GM12872 (cell line): Measurements from ENCODE around the gene NFIX.

Experiments used
- TF ChIP-seq, protein P1 (sequence below): IDR thresholded peaks from 3 replicates; pipeline ENCODE4 v1.5.1; 2011; ENCODE audit warnings: low read depth, mild to moderate bottlenecking, low read length, moderate library complexity; ENCODE audit not compliant: insufficient read depth

Gene NFIX

DNA sequence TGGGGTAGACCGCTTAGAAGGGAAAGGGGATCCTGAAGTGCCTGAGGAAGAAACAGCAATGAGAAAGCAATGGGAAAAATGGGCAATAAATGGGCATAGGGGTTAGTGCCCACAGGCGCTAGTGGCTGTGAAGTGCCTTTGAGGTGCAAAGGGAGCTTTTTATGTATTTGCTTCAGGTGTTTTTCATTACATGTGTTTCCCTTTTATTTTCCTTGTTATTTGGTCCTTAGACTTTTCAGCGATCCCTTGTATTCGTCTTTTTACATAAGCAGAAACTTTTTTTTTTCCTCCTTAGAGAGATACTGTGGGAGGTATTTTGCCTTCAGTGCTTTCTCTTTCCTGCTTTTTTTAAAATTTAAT, 19.6 kb downstream of the NFIX start:
- TF ChIP-seq, protein P1, sequence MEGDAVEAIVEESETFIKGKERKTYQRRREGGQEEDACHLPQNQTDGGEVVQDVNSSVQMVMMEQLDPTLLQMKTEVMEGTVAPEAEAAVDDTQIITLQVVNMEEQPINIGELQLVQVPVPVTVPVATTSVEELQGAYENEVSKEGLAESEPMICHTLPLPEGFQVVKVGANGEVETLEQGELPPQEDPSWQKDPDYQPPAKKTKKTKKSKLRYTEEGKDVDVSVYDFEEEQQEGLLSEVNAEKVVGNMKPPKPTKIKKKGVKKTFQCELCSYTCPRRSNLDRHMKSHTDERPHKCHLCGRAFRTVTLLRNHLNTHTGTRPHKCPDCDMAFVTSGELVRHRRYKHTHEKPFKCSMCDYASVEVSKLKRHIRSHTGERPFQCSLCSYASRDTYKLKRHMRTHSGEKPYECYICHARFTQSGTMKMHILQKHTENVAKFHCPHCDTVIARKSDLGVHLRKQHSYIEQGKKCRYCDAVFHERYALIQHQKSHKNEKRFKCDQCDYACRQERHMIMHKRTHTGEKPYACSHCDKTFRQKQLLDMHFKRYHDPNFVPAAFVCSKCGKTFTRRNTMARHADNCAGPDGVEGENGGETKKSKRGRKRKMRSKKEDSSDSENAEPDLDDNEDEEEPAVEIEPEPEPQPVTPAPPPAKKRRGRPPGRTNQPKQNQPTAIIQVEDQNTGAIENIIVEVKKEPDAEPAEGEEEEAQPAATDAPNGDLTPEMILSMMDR: no peak

- TF ChIP-seq, protein P1: no peak
These were observed 20.3 kb downstream of the NFIX start for GRCh38 chr19:13015361-13016223.

DNA sequence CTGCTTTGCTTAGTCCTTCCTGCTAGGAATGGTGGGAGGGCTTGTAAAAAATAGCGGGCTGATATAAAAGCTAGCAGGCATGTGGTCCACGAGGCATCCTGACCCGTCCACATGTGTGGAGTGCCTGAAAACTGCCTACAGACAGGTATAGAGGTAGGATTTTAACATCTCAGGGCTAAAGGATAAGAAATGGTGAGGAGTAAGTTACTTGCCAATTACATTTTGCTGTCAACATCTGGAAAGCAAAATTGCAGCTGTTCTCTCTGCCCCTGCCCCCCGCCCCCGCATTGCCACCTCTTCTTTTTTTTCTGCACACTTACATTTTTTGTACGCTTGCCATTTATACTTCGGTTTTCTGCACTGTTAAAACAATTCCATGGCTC, 21.0 kb downstream of the NFIX start:
- TF ChIP-seq, protein P1: no peak

DNA sequence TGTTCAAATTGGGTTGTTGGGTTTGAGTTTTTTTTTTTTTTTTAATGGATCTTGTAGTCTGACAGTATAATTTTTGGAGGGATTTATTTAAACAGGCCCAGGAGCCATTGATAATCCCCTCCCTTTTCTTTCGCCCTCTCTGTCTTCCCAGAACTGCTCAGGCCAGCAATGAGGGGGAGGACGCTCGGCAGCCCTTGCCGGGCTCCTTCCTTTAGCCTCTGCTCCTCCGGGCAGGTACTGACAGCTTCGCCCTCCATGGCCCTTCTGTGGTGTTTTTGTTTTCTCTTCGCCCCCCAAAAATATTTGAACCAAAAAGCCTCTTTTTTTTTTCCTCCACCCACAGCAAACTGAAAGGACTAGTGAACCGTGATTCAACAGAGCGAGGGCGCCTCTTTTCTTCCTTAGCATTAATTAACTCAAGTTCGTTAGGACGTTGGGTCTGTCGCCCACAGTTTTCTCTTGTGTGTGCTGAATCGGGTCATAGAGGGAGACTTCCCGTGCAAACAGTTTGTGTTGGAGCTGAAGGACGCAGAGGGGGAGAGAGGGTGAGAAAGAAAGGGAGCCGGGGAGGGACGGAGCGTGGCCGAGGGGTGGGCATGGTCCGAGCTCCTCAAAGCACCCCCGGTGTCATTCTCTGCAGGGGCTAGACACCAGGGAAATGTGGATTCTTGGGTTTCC, 21.5 kb downstream of the NFIX start:
- TF ChIP-seq, protein P1: no peak

- TF ChIP-seq, protein P1: no peak
These were observed 22.2 kb downstream of the NFIX start for GRCh38 chr19:13017306-13018034.

DNA sequence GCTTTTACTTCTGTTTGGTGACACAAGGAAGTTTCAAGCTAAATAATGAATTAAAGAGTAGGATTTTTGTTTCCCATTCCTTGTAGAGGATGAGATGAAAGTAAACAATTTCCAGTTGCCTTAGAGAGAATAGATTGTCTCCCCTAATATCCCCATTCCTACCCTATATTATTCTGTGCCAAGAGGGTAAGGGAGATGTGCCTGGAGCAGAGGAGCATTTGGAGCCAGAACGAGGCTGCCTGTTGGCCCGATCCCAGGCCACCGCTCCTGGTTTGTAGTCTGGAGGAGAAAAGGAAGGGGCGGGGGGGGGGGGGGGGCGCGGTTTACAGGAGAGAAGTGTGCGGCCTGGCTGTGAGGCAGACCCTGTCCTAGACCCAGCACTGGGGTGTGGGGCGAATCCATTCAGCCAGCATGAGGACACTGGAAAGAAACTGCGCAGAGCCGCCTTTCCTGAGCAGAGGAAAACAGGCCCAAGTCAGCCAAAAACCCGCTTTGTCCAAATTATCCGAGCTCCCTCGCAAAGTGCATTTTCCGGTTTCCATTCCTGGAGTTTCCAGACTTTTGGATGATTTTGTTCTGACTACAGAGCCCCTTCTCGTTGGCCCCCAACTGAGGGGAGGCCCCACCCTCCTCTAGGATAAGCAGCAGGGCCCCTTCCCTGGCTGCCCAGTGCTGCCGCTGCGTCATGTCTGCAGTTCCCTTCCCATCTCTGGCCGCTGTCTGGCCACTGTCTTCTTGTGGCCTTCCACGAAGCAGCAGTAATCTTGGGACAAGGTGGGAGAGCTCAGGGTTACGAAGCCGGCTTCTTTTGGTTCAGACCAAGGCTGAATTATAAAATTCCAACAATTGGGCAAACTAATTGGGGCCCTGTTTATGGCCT, 23.0 kb downstream of the NFIX start:
- TF ChIP-seq, protein P1: no peak
